ENCODE measurements around the gene KLHL29. TPM values are rescaled to one million over a fixed set of nuclear protein-coding genes. Genes with fewer than 3 reads are reported as not detected.

The KLHL29 gene
- total and polyA plus RNA-seq, 2 experiments from 2014 or later = 1.5 to 6.5 TPM

DNA sequence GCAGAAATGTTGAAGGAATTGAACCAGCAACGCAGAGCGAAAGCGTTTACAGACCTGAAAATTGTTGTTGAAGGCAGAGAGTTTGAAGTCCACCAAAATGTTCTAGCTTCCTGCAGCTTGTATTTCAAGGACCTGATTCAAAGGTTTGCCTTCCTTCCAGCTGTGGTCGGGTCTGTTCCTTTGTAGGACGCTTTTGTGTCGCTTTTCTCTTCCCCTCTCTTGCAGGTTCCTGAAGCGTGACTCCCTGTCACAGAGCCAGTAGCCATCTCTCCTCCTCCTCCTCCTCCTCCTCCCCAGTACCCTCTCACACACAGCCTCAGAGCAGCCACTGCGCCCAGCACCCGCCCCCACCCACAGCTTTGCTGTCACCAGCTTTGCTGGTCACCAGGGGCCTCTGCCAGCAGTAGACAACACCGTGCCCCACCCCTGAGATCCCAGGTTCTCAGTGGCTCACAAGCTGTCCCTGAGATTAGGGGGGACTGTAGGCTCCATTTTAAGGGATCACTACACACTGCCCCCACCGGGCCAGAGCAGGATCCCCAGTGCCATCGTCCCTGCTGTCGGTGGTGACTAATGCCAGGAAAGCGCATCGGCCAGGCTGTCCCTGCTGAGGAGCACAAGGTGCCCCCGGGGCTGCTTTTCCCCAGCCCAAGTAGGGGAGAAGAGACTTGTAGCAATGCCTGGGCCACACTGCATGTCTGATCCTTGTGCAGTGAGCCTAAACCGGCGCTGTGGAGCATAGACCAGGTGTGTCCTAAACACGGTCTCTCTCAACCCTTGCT, 299.6 kb downstream of the KLHL29 start:
- peaks cover 10% of the 10 kb centered on the region for H3K27me3 Mint-ChIP-seq (ENCODE audit: insufficient read depth, low read depth, poor library complexity)
- Histone ChIP-seq H3K36me3 (ENCODE audit: insufficient read depth) (no peaks in the 10 kb centered on the region), H3F3A (replicated peaks; ENCODE audit: low read depth) (no peaks in the 10 kb centered on the region), H3K4me2 (no peak overlapping the region), H2AFZ (no peak overlapping the region), H3K9me2 (ENCODE audit: insufficient read depth) (no peaks in the 10 kb centered on the region), H3K79me2 (replicated peaks; ENCODE audit: insufficient read depth) (no peaks in the 10 kb centered on the region), H4K20me1 (replicated peaks; ENCODE audit: insufficient read depth) (no peaks in the 10 kb centered on the region), H3K27ac (ENCODE audit: low read depth) (no peak overlapping the region), H3K4me1 (ENCODE audit: insufficient read depth) (no peaks in the 10 kb centered on the region), H3K4me3 (no peak overlapping the region), H3K27me3 (ENCODE audit: insufficient read depth) (no peaks in the 10 kb centered on the region)
- DNase-seq (ENCODE audit: low spot score) (no peak), ATAC-seq (peak; percentile 39)
- no peak overlapping the region for H3K4me3 Mint-ChIP-seq
- no peaks in the 10 kb centered on the region for H3K36me3 Mint-ChIP-seq (ENCODE audit: low read depth)
- no peak overlapping the region for H3K27ac Mint-ChIP-seq
- no peaks in the 10 kb centered on the region; the same call in 2 of the 3 replicates for H3K9me3 Mint-ChIP-seq
- no peak for TF ChIP-seq ZNF114 (CRISPR knock-in tag; IDR thresholded peaks at IDR 0.05)
- H3K4me1 Mint-ChIP-seq = peaks cover 16% of the 10 kb centered on the region

DNA sequence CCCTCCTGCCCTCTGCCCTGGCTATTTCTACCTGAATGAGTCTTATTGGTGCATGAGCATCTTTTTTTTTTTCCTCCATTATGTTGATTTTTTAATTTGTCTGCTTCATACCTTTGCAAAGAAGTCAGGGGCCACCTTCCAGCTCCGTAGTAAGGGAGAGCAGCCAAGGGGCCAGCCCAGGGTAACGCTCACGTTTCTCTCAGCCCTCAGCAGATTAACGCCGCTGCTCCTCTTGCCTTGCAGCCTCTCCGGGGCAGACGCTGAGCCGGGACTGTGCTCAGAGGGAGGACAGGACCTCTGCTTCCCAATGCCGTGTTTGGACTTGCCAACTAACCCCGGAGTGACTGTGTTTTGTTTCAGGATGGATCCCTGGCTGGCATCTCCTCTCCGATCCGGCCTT, 300.2 kb downstream of the KLHL29 start:
- DNase-seq (ENCODE audit: low spot score) (no peak), ATAC-seq (peak; percentile 22)
- no peaks in the 10 kb centered on the region for H3K79me2 ChIP-seq (replicated peaks; ENCODE audit: insufficient read depth)
- H3K36me3 ChIP-seq (ENCODE audit: insufficient read depth) = no peaks in the 10 kb centered on the region
- H3K4me3 ChIP-seq = no peak overlapping the region
- no peaks in the 10 kb centered on the region for H3F3A ChIP-seq (replicated peaks; ENCODE audit: low read depth)
- H3K4me3 Mint-ChIP-seq = no peak overlapping the region
- no peak overlapping the region for H3K4me2 ChIP-seq
- no peaks in the 10 kb centered on the region for H3K4me1 ChIP-seq (ENCODE audit: insufficient read depth)
- H3K9me2 ChIP-seq (ENCODE audit: insufficient read depth) = no peaks in the 10 kb centered on the region
- H3K4me1 Mint-ChIP-seq = peaks cover 21% of the 10 kb centered on the region
- peaks cover 10% of the 10 kb centered on the region for H3K27me3 Mint-ChIP-seq (ENCODE audit: insufficient read depth, low read depth, poor library complexity)
- no peaks in the 10 kb centered on the region for H4K20me1 ChIP-seq (replicated peaks; ENCODE audit: insufficient read depth)
- no peaks in the 10 kb centered on the region for H3K27me3 ChIP-seq (ENCODE audit: insufficient read depth)
- no peak overlapping the region for H2AFZ ChIP-seq
- no peaks in the 10 kb centered on the region for H3K36me3 Mint-ChIP-seq (ENCODE audit: low read depth)
- no peak overlapping the region for H3K27ac Mint-ChIP-seq
- no peaks in the 10 kb centered on the region for H3K9me3 Mint-ChIP-seq
- H3K27ac ChIP-seq (ENCODE audit: low read depth) = no peak overlapping the region
- TF ChIP-seq ZNF331 (CRISPR knock-in tag; IDR thresholded peaks at IDR 0.05; ENCODE audit: low read depth) (no peak), STAT1 (IDR thresholded peaks at IDR 0.05; ENCODE audit: unreplicated experiment) (no peak), NANOG (IDR thresholded peaks at IDR 0.05; ENCODE audit: borderline replicate concordance) (no peak), POLR2AphosphoS5 (IDR thresholded peaks at IDR 0.05; ENCODE audit: low read depth) (no peak), CREB1 (CRISPR knock-in tag; IDR thresholded peaks at IDR 0.05; ENCODE audit: low read depth) (no peak), EZH2 (IDR thresholded peaks at IDR 0.05; ENCODE audit: low read depth, unreplicated experiment) (no peak), ZNF114 (CRISPR knock-in tag; IDR thresholded peaks at IDR 0.05) (no peak), JUNB (IDR thresholded peaks at IDR 0.05; ENCODE audit: unreplicated experiment) (no peak)
- TF ChIP-seq, protein P1, sequence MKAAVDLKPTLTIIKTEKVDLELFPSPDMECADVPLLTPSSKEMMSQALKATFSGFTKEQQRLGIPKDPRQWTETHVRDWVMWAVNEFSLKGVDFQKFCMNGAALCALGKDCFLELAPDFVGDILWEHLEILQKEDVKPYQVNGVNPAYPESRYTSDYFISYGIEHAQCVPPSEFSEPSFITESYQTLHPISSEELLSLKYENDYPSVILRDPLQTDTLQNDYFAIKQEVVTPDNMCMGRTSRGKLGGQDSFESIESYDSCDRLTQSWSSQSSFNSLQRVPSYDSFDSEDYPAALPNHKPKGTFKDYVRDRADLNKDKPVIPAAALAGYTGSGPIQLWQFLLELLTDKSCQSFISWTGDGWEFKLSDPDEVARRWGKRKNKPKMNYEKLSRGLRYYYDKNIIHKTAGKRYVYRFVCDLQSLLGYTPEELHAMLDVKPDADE (IDR thresholded peaks at IDR 0.05) = no peak
- TF ChIP-seq, protein P2, sequence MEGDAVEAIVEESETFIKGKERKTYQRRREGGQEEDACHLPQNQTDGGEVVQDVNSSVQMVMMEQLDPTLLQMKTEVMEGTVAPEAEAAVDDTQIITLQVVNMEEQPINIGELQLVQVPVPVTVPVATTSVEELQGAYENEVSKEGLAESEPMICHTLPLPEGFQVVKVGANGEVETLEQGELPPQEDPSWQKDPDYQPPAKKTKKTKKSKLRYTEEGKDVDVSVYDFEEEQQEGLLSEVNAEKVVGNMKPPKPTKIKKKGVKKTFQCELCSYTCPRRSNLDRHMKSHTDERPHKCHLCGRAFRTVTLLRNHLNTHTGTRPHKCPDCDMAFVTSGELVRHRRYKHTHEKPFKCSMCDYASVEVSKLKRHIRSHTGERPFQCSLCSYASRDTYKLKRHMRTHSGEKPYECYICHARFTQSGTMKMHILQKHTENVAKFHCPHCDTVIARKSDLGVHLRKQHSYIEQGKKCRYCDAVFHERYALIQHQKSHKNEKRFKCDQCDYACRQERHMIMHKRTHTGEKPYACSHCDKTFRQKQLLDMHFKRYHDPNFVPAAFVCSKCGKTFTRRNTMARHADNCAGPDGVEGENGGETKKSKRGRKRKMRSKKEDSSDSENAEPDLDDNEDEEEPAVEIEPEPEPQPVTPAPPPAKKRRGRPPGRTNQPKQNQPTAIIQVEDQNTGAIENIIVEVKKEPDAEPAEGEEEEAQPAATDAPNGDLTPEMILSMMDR (conservative IDR thresholded peaks at IDR 0.05; ENCODE audit: low read depth in 2 of 2) = no peak
- TF ChIP-seq, protein P3, sequence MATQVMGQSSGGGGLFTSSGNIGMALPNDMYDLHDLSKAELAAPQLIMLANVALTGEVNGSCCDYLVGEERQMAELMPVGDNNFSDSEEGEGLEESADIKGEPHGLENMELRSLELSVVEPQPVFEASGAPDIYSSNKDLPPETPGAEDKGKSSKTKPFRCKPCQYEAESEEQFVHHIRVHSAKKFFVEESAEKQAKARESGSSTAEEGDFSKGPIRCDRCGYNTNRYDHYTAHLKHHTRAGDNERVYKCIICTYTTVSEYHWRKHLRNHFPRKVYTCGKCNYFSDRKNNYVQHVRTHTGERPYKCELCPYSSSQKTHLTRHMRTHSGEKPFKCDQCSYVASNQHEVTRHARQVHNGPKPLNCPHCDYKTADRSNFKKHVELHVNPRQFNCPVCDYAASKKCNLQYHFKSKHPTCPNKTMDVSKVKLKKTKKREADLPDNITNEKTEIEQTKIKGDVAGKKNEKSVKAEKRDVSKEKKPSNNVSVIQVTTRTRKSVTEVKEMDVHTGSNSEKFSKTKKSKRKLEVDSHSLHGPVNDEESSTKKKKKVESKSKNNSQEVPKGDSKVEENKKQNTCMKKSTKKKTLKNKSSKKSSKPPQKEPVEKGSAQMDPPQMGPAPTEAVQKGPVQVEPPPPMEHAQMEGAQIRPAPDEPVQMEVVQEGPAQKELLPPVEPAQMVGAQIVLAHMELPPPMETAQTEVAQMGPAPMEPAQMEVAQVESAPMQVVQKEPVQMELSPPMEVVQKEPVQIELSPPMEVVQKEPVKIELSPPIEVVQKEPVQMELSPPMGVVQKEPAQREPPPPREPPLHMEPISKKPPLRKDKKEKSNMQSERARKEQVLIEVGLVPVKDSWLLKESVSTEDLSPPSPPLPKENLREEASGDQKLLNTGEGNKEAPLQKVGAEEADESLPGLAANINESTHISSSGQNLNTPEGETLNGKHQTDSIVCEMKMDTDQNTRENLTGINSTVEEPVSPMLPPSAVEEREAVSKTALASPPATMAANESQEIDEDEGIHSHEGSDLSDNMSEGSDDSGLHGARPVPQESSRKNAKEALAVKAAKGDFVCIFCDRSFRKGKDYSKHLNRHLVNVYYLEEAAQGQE (IDR thresholded peaks at IDR 0.05; ENCODE audit: unreplicated experiment) = no peak
